ENCODE data around the gene STK32B.

Gene STK32B

DNA sequence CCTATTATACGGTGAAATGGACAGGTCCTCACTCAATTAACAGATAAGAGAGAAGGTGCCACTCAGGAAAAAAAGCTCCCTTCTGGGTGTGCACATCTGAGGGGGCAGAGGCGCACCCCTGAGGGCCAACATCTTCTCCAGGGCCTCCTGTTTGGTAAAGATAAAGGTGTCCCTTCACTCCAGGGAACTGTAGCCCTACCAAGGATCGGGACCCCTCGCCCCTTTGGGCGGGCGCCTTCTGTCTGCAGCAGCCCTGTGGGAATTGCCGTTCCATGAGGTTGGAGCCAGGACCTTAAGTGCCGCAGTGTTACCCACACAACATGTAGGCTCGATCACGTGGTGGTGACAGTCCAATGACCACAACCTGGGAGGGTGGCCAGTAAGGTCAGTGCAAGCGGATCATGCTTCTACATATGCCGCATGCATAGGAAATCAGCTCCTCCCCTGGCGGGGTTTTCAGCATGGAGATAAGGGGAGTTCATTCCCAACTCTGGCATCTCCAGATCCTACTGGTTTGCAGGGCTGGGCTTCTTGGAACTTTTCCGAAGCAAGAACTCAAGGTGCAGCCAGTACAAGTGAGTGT, 403.8 kb downstream of the STK32B start:
- POLR2A ChIA-PET = no interaction called here
- no peaks in the 10 kb centered on the region for H3K4me1 ChIP-seq (ENCODE audit: control insufficient read depth, insufficient read depth, low read length)
- no peaks in the 10 kb centered on the region for H3K9me3 ChIP-seq (ENCODE audit: control insufficient read depth, insufficient read depth, low read depth, low read length)
- H3K4me3 ChIP-seq (ENCODE audit: low read depth, low read length) = no peak overlapping the region
- no peaks in the 10 kb centered on the region for H3K36me3 ChIP-seq (ENCODE audit: control insufficient read depth in 2 of 2, insufficient read depth in 1 of 2, low read length in 2 of 2)
- H3K27ac ChIP-seq (ENCODE audit: extremely low read depth, low read depth, low read length) = no peak overlapping the region
- CTCF ChIA-PET = no interaction called here
- TF ChIP-seq ZNF548 (tag by site-specific recombination; IDR thresholded peaks at IDR 0.05) = no peak
- no peak for TF ChIP-seq ZNF521 (tag by site-specific recombination; IDR thresholded peaks at IDR 0.05)
- TF ChIP-seq ZBTB20 (tag by site-specific recombination; IDR thresholded peaks at IDR 0.05) = no peak
- TF ChIP-seq MZF1 (tag by site-specific recombination; IDR thresholded peaks at IDR 0.05; ENCODE audit: borderline replicate concordance) = no peak
- no peak for TF ChIP-seq SCRT2 (tag by site-specific recombination; IDR thresholded peaks at IDR 0.05)
- TF ChIP-seq ZFHX2 (tag by site-specific recombination; conservative IDR thresholded peaks at IDR 0.05) = no peak
- TF ChIP-seq ZNF48 (tag by site-specific recombination; IDR thresholded peaks at IDR 0.05) = no peak
- TF ChIP-seq, protein P1, sequence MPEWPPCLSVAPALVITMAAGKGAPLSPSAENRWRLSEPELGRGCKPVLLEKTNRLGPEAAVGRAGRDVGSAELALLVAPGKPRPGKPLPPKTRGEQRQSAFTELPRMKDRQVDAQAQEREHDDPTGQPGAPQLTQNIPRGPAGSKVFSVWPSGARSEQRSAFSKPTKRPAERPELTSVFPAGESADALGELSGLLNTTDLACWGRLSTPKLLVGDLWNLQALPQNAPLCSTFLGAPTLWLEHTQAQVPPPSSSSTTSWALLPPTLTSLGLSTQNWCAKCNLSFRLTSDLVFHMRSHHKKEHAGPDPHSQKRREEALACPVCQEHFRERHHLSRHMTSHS (tag by site-specific recombination; IDR thresholded peaks at IDR 0.05) = no peak
- TF ChIP-seq, protein P2, sequence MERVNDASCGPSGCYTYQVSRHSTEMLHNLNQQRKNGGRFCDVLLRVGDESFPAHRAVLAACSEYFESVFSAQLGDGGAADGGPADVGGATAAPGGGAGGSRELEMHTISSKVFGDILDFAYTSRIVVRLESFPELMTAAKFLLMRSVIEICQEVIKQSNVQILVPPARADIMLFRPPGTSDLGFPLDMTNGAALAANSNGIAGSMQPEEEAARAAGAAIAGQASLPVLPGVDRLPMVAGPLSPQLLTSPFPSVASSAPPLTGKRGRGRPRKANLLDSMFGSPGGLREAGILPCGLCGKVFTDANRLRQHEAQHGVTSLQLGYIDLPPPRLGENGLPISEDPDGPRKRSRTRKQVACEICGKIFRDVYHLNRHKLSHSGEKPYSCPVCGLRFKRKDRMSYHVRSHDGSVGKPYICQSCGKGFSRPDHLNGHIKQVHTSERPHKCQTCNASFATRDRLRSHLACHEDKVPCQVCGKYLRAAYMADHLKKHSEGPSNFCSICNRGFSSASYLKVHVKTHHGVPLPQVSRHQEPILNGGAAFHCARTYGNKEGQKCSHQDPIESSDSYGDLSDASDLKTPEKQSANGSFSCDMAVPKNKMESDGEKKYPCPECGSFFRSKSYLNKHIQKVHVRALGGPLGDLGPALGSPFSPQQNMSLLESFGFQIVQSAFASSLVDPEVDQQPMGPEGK (tag by site-specific recombination; IDR thresholded peaks at IDR 0.05) = no peak
- TF ChIP-seq, protein P3, sequence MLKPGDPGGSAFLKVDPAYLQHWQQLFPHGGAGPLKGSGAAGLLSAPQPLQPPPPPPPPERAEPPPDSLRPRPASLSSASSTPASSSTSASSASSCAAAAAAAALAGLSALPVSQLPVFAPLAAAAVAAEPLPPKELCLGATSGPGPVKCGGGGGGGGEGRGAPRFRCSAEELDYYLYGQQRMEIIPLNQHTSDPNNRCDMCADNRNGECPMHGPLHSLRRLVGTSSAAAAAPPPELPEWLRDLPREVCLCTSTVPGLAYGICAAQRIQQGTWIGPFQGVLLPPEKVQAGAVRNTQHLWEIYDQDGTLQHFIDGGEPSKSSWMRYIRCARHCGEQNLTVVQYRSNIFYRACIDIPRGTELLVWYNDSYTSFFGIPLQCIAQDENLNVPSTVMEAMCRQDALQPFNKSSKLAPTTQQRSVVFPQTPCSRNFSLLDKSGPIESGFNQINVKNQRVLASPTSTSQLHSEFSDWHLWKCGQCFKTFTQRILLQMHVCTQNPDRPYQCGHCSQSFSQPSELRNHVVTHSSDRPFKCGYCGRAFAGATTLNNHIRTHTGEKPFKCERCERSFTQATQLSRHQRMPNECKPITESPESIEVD (tag by site-specific recombination; IDR thresholded peaks at IDR 0.05) = no peak
- no peak for TF ChIP-seq ZBTB7A (tag by site-specific recombination; IDR thresholded peaks at IDR 0.05; ENCODE audit: low read depth)
- TF ChIP-seq ZXDB (tag by site-specific recombination; IDR thresholded peaks at IDR 0.05) = no peak

DNA sequence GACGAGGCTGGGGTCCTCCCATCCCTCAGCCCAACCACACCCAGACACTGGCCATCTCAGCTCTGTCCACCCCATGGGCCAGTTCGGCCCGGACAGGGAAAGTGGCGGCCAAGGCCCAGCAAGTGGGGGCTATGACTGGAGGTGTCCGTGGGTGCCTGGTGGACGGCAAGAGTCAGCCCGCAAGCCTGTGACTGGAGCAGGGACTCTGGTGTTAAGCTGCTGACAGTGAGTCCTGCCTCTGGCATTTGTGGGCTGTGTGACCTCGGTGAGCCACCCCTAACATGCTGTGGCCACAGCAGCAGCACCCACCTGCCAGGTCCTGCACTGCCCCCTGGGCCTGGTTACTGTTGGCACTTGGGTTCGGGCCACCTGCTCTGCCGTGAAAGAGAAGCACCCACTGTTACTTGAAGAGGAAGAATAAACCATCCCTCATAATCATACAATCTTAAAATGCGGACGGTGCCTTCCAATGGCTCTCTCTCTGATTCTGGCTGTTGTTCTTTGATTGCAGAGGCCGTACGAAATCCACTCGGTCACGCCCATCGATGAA, 405.1 kb downstream of the STK32B start:
- TF ChIP-seq OSR2 (tag by site-specific recombination; IDR thresholded peaks at IDR 0.05) (no peak), ZNF266 (tag by site-specific recombination; IDR thresholded peaks at IDR 0.05; ENCODE audit: low read depth) (no peak), SCRT2 (tag by site-specific recombination; IDR thresholded peaks at IDR 0.05) (no peak), FEZF1 (tag by site-specific recombination; IDR thresholded peaks at IDR 0.05) (no peak), ZBTB7A (tag by site-specific recombination; IDR thresholded peaks at IDR 0.05; ENCODE audit: low read depth) (no peak), SETDB1 (IDR thresholded peaks at IDR 0.05; ENCODE audit: insufficient read length, low read length) (no peak), ZNF571 (tag by site-specific recombination; IDR thresholded peaks at IDR 0.05) (no peak), ZFP41 (tag by site-specific recombination; IDR thresholded peaks at IDR 0.05; ENCODE audit: borderline replicate concordance) (no peak), ZSCAN23 (tag by site-specific recombination; IDR thresholded peaks at IDR 0.05) (no peak), ZNF548 (tag by site-specific recombination; IDR thresholded peaks at IDR 0.05) (no peak), ZNF19 (tag by site-specific recombination; IDR thresholded peaks at IDR 0.05; ENCODE audit: low read depth) (no peak), ZNF2 (tag by site-specific recombination; IDR thresholded peaks at IDR 0.05) (no peak)
- TF ChIP-seq, protein P4, sequence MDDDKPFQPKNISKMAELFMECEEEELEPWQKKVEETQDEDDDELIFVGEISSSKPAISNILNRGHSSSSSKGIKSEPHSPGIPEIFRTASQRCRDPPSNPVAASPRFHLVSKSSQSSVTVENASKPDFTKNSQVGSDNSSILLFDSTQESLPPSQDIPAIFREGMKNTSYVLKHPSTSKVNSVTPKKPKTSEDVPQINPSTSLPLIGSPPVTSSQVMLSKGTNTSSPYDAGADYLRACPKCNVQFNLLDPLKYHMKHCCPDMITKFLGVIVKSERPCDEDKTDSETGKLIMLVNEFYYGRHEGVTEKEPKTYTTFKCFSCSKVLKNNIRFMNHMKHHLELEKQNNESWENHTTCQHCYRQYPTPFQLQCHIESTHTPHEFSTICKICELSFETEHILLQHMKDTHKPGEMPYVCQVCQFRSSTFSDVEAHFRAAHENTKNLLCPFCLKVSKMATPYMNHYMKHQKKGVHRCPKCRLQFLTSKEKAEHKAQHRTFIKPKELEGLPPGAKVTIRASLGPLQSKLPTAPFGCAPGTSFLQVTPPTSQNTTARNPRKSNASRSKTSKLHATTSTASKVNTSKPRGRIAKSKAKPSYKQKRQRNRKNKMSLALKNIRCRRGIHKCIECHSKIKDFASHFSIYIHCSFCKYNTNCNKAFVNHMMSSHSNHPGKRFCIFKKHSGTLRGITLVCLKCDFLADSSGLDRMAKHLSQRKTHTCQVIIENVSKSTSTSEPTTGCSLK (tag by site-specific recombination; IDR thresholded peaks at IDR 0.05) = no peak
- no peaks in the 10 kb centered on the region for H3K4me1 ChIP-seq (ENCODE audit: control insufficient read depth, insufficient read depth, low read length)
- H3K9me3 ChIP-seq (ENCODE audit: control insufficient read depth, insufficient read depth, low read depth, low read length) = no peaks in the 10 kb centered on the region
- ChIA-PET CTCF (interaction anchor here (0.6 kb wide), 1 partner anchor 406 kb away, joined by 5 read pairs; no protein-coding TSS in a partner anchor), POLR2A (no interaction called here)
- H3K36me3 ChIP-seq (ENCODE audit: control insufficient read depth in 2 of 2, insufficient read depth in 1 of 2, low read length in 2 of 2) = no peaks in the 10 kb centered on the region
- no peak overlapping the region for H3K27ac ChIP-seq (ENCODE audit: extremely low read depth, low read depth, low read length)
- no peak overlapping the region for H3K4me3 ChIP-seq (ENCODE audit: low read depth, low read length)

Data from HEK293 (cell line).